GM18519 (cell line): ENCODE results near the gene RFX4.

ENCODE experiments used
- ATAC-seq: cut with Tn5 transposase; IDR thresholded peaks from one replicate; pipeline ENCODE4 v1.9.1; 2021; ENCODE audit warnings: mild to moderate bottlenecking, moderate library complexity; ENCODE audit not compliant: unreplicated experiment, low FRiP score

RFX4 gene

DNA sequence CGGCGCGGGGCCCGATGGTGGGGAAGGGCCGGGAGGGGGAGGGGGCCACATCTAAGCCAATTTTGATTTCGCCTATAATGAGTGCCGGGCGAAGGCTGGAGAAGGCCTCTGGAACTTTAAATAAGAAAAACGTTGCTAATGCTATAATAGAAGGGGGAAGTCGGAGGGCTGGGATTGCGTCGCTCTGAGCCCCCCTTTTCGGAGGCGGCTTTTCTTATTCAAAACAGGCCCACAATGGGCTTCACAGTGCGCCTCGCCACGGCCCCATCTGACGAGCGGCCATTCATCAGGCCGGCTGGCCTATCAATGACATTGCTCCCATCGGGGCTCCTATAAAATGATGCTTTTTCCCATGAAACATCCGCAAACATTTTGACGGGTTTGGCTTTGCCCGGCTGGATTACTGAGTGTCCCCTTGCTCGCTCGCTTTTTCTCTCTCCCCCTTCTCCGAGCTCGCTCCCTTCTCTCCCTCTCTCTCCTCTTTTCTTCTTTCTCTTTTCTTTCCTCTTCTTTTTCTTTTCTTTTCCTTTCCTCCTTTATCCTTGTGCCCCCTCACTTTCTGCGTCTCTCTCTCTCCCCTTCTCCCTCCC lies at the start of gene RFX4:
Gene RFX4, plus strand, starts transcription at position 364 of the 590 bp plus-strand sequence. CDS start 317 bp downstream, outside the sequence.
- ATAC-seq: no peak

DNA sequence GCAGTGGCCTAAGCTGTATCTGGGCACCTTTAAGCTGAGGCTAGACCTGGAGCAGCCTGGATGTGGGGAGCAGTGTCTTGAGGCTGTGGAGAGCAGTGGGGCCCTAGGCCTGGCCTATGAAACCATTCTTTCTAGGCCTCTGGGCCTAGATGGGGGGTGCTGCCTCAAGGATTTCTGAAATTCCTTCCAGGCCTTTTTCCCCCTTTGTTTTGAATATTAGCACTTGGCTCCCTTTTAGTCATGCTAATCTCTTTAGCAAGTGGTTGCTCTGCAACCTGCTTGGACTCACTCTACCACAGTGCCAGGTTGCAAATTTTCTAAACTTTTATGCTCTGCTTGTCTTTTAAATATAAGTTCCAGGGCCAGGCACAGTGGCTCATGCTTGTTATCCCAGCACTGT lies 41.6 kb upstream of the RFX4 start:
- ATAC-seq: no peak

DNA sequence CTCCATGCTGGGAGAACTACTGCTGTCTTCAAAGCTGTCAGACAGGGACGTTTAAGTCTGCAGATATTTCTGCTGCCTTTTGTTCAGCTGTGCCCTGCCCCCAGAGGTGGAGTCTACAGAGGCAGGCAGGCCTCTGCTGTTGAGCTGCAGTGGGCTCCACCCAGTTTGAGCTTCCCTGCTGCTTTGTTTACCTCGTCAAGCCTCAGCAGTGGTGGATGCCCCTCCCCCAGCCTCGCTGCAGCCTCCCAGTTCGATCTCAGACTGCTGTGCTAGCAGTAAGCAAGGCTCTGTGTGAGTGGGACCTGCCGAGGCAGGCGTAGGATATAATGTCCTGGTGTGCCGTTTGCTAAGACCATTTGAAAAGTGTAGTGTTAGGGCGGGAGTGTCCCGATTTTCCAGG lies 31.4 kb upstream of the RFX4 start:
- ATAC-seq: no peak

DNA sequence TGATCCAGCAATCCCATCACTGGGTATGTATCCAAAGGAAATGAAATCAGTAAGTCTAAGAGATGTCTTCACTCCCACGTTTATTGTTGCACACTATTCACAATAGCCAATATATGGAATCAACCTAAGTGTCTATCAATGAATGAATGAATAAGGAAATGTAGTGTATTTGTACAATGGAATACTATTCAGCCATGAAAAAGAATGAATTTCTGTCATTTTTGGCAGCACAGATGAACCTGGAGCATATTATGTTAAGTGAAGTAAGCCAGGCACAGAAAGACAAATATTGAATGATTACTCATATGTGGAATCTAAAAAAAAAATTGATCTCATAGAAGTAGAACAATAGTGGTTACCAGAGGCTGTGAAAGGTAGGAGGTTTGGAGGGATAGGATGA lies 30.6 kb upstream of the RFX4 start:
- ATAC-seq: no peak

DNA sequence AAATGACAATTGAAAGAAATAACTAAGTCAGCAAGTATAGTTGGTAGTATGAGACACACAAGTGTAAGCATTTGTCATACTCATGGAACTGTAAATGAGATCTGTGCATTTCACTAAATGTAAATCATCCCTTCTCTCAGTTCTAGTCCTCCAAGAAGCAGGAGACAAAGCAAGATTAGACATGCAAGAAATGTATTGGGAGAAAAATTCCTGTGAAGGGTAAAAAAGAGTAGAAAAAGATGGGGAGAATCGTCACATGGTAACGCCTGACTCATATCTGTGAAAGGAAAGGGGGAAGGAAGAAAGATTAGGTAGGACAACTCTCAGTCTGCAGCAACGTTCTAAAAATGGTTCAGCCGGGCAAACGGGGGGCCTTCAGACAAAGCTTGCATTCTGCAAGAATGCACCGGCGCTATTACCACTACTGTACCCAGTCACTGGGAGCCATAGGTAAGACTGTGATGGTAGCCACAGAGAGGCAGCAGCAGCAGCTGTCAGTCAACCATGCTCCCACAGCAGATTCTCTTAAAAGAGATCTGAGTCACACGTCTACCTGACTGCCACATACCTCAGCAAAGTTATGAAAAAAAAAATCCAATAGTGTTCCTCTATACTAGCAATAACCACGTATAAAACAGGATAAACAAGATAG lies 18.0 kb upstream of the RFX4 start:
- ATAC-seq: no peak

DNA sequence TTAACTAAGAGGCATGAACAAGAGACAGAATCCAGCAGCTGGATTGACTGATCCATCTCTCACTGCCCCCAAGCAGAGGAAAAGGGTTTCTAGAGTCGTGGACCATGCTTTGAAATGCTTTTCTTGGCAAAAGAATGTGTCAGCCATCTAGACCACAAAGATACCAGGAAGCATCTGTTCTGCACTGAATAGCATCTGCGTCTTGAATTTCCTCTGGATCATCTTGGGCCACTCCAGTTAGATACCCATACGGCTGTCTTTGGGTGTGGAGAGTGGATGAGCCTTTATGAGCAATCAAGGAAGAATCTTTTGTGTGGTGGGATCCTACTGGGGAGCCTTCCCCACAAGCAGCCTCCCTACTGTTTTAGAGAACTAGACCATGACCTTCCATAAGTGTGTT lies 16.0 kb upstream of the RFX4 start:
- ATAC-seq: no peak

DNA sequence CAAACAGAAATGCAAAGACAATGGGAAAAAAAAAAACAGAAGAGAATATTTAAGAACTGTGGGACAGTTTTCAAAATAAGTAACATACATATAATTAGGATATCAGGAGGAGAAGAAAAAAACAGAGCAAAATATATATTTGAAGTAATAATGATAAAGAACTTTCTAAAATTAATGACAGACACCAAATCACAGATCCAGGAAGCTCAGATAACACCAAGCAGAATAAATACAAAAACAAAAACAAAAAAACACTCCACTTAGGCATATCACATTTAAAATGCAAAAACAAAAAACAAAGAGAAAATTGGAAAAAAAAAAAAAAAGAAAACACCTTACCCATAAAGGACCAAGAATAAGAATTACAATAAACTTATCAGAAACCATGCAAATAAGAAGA lies 9.6 kb upstream of the RFX4 start:
- no peak for ATAC-seq

DNA sequence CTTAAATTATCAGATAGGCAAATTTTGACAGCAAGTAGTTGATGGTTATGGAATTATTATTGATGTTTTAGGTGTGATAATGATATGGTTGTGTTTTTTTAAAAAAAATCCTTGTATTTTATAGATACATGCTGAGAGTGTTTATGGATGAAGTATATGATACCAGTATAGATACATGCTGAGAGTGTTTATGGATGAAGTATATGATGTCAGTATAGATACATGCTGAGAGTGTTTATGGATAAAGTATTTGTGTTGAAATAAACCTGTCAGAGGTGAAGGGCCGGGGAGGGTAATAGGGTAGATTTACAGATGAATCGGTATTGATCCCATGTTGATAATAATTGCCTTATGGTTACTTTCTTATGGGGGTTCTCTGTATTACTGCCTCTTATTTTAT lies 6.0 kb upstream of the RFX4 start:
- ATAC-seq: no peak

DNA sequence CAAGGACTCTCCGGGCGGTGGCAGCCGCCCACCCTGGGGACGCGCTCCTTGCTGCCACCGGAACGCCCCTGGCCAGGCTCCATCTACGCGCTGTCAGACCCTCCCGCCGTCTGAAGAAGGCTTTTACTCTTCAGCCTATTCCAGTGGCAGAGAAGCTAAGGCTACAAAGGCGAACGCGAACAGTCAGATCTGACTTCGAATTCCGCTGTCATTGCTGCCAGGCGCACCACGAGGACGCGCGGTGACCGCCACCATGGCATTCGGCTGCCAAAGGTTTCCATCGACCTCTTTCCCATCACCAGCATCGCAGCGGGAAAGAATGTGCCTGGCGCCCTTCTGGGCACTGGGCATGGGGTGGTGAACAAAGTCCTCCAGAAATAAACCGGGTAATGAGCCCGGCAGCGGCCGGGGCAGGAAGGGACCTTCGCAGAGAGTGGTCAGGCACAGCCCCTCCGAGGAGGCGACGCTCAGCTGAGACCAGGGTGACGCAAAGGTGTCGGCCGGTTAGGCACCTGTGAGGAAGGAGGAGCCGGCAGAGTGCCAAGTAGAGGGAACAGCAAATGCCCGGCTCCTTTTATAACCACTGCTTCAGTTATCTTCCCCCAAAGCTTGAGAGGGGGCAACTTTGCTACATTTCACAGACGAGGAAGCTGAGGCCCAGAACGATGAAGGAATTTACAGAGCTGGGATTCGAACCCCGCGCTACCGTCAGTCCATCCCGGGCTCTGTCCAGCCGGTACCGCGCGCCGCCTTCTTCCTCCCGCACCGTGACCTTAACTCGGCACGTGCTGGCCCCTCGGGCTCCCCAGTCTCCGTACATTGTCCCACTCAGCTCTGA lies 1.9 kb upstream of the RFX4 start:
- ATAC-seq: no peak

DNA sequence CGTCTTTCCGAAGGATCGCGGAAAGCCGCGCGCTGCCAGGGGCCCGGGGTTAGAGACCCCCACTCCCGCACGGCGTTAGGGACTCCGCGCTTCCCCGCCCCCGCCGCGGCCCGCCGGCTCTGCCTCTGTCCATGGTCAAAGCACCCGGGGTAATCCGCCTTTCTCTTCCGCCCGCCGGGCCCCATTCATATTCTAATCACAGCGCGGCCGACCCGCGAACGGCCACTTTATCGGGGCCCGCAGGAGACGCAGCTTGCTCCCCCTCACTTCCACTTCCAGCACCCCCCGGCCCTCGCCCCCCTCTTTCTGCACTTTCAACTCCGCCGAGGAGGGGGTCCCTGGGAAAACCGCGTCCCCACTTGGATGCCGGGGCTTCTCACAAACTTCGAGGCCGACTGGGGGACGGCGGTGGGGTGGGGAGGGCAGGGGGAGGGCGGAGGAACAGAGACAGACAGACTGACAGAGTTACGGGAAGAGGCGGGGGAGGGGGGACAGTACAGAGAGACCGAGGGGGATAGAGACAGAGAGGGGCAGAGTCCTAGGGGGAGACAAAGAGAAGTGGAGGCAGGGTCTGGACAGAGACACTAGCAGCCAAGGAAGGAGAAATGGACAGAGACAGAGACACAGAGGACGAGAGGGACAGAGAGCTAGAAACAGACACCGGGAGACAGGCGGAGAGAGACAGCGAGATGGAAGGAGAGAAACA lies 1.1 kb upstream of the RFX4 start:
- ATAC-seq: no peak

DNA sequence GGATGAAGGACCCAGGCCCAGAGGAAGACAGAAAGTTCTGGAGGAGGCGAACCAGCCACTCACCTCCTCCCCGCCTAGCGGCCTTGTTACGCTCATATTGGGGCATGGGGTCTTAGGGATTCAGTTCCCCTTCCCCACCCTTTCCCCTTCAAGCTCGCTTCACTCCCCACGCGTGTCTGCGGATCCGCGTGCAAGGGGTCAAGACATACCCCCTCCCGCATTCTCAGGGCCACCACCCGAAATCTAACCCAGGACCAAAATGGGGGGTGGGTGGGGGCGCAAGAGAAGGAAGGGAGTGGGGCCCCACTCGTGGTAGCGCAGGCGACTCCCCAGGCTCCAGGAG lies 584 bp upstream of the RFX4 start:
- no peak for ATAC-seq

DNA sequence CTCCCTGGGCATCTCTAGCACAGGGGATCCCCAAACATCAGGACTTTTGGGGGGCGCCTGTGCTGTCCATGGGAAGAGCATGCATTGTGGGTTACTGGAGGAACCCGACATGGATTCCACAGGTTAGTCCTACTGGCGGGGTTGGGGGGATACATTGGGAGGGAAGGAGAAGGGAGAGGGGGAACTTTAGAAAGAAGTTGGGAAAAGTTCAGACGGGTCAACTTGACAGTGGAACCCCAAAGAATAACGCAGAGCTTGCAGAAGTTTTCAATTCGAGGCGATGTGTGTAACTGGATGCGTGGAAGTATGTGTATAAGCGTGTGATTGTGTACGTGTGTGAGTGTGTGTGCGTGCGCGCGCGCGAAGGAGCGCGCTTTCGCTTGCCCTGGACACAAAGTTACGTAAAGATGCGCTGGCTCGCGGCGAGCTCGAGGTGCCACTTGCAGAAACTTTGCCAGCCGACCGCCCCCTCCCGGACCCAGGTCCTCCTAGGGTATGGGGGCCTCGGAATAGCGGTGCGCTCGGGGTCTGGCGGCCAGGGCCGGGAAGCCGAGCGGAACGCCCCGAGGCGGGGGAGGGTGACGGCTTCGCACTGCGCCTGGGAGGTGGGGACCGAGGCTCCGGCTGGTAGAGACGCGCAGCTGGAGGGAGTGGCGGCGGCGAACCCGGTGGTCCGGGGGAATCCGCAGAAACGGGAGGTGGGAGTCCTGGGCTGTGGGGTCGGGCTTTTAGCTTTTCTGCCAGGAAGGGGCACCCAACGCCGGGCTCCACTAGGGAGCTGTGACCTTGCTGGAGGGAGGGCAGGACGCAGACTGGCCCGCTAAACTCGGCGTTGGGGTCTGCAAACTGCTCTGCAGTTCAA lies 669 bp downstream of the RFX4 start:
- no peak for ATAC-seq

DNA sequence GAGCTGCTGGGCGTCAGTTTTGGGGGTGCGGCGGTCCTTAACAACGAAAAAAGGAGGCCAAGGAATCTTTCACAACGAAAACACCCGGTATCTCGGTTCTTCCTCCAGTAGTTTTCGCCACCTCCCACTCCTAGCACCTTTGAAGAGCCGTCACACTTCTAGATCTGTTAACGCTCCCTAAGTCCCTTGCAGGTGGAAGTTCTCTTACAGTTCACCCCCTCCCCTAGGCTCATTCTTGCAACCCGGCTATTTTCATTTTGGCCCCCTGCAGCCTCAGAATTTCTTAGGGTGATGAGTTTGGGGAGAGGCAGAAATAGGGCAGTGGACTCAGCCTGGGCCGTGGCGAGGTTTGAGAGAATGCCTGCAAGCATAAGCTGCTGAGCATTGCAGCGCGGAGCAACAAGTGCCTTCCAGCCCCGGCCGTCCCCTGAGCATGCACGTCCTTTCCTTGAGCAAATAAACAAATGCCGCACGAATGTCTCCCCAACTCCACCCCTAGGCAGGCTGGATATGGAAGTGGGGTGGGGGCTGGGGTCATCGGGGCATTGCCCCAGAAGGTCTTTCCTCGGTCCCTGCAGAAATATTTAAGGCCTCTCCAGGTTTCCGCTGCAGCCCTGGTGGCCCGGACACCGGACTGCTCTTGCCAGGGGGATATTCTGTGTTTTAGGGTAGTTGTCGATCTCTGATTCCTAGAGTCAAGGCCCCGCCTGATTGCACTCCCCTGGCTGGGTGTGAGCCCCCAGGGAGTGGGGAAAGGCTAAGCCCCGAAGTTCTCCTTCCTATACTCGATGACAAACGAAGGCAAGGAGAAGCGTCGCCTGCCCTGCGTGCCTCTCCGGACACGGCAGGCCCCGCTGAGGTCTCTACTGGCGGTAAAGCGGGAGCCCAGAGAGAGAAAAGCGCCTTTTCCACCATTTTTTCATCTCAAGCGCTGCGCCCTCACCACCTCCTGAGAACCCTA lies 1.6 kb downstream of the RFX4 start:
- ATAC-seq: no peak

DNA sequence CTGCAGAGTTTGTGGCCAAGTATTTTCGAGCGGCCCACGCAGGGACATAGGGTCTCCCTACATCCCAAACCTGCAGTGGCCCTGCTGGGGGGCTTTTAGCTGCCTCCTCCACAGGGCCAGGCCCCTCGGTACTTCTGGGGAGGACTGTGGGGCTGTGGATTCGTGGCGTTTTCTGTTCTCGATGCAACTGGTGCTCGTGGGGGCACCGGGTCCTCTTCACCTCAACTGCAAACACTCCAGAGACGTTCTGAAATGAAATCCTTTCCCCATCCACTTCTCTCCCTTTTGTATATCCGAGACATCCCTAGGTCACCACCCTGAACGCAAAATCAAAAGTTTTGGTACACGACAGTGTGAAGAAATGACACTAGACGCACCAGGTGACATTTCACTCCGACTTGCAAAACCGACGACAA lies 2.3 kb downstream of the RFX4 start:
- ATAC-seq: no peak

DNA sequence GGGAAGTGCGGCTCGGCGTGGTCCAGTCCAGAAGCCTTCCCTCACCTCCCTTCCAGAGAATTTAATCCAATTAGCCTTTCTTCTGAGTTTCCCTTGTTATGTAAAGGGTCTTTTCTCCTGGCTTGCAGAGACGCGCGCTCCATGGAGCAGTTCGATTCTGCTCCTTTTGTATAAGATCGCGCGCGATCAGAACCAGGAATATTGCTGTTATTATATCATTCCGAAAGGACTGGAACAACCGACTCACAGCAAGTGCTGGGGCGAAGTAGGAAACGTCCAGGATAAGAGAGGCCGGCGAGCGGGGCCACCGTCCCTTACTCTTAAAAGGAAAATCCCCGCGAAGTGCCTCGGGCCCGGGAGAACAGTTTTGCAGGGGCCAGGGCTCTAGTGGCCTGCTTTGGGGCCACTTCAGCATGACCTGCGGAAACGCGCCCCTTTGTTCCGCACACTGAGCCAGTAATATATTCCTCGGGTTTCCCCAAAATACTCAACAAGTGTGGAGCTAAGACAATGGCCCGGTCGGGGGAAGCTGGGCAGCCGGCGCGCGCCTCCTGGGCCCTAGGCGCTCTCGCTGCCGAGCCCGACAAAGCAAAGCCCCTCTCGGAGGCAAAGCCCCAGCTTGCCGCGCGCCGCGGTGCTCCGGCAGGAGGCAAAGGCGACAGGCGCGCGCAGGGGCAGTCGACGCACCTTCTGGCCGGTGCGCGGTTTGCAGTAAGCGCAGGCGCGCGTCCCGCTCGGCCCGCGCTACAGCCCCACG lies 2.9 kb downstream of the RFX4 start:
- no peak for ATAC-seq

DNA sequence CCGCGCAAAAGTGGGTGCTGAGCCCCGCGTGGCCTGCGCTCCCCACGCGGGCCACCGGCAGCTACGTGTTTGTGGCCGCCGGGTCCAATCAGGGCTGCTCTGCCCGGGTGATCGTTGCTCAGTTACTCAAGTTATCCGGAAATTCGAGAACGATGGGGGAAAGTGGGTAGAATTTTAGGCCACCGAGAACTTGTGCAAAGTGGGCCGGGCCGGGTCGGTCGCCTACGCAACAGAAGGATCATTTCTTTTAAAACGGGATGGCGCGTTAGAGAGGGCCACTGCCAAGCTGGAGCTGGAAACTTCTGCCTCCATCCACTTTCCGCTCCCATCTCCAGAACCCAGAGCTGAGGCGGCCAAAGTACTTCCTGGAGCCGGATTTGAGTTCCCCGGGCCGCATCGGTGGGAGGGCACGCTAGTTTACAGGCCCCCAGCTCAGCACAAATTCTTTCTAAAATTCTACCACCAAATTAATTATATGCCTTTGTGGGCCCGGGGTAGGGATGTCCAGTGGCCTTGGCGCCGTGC lies 3.5 kb downstream of the RFX4 start:
- no peak for ATAC-seq

DNA sequence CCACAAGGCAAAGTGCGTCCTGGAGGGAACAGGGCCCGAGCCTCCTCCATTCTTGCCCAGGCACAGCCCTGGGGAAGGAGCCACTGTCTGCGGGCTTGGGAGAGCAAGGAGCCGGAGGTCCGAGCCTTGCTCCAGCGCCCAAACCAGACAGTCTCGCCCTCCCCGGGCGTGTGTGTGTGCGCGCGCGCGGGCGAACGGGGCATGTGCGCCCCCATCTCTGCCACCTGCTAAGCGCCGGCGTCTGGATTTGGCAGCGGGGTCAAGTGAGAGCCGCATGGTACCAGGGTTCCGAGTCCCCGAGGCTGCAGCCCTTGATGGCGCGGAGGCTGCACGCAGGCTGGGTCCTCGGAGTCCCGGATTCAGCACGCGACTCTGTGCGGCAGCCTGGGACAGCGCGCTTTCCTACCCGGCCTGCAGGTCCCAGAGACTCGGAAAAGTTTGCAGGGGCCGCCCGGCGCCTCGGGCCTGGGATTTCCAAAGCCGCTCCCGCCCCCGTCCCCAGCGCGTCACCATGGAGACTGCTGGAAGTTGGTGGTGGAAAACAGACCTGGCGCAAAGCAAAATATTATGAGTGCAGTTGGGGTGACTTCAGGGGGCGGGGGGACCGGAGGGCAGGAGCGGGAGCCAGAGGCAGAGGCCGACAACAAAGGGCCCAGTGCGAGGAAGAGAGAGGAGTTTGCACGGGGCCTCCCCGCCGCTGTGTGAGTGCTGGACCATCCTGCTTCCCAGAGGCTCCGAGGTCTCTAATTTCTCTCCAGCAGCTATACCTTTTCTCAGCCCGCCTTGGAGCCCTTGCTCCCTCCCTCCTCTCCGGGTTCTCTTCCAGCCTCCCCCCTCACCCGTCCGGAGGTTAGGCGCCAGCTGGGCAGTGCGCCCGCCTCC lies 4.2 kb downstream of the RFX4 start:
- ATAC-seq: no peak
